B cell (primary cell): ENCODE data around the gene TYW1. TPM values are rescaled to one million over a fixed set of nuclear protein-coding genes. Genes with fewer than 3 reads are reported as not detected.
"Not testable (repeated sequence)": the region's sequence is repeated elsewhere in the genome, so short reads cannot be mapped to it uniquely, and the experiment has no call there.

Source experiments
- ATAC-seq: fragments of 200-7000 bp; cut with Tn5 transposase; one replicate; pipeline ENCODE4 v1.10.0; 2021; ENCODE audit warnings: low read depth, mild to moderate bottlenecking, moderate number of reproducible peaks, moderate library complexity
- CTCF ChIA-PET: fragments of 350-600 bp; sonication (Branson Sonifier 250); formaldehyde crosslinking; loops from one replicate; lab custom pipeline; 2021; ENCODE audit warnings: antibody characterized with exemption, inconsistent platforms; lab: Charles Lee
- POLR2A ChIA-PET: fragments of 350-600 bp; sonication (Branson Sonifier 250); formaldehyde crosslinking; loops from one replicate; lab custom pipeline; 2021; ENCODE audit warnings: antibody characterized with exemption; lab: Charles Lee
- DNase-seq: peaks from one replicate; pipeline ENCODE4 v3.0.0; 2013
- H2AFZ ChIP-seq: 2 replicates; pipeline ENCODE4 v1.6.1; 2012; ENCODE audit warnings: mild to moderate bottlenecking, low read depth, low read length; ENCODE audit not compliant: insufficient read depth, poor library complexity, severe bottlenecking
- H3K27ac ChIP-seq, 2 donors: 1 replicate in 1 of 2; 2 replicates in 1 of 2; pipeline ENCODE4 v1.5.1; 2012 to 2013; ENCODE audit warnings: low read length in 2 of 2, mild to moderate bottlenecking in 2 of 2, moderate library complexity in 1 of 2
- H3K27me3 ChIP-seq, 4 experiments: fragments of 200-600 bp in 1 of 4; sonication (generic) in 1 of 4; replicated peaks in 1 of 4; 1 replicate in 2 of 4; 2 replicates in 2 of 4; pipeline versions ENCODE4 v1.6.1 to v1.7.0; 2013 to 2016; ENCODE audit warnings: low read length in 3 of 4, mild to moderate bottlenecking in 2 of 4, mixed read lengths in 1 of 4, moderate library complexity in 1 of 4; ENCODE audit not compliant: insufficient read depth in 4 of 4, control insufficient read depth in 3 of 4; ENCODE audit errors: control extremely low read depth in 1 of 4
- H3K36me3 ChIP-seq, 2 experiments: replicated peaks in 1 of 2; 1 replicate in 1 of 2; 2 replicates in 1 of 2; pipeline versions ENCODE4 v1.6.1 to v1.7.1; 2013; ENCODE audit warnings: low read length in 1 of 2; ENCODE audit not compliant: insufficient read depth in 2 of 2, control insufficient read depth in 1 of 2; ENCODE audit errors: control extremely low read depth in 1 of 2, extremely low read depth in 1 of 2
- H3K4me1 ChIP-seq, 2 donors: fragments of 200-600 bp in 1 of 2; sonication (generic) in 1 of 2; 1 replicate in 1 of 2; 2 replicates in 1 of 2; pipeline versions ENCODE4 v1.5.1 to v1.6.1; 2013 to 2017; ENCODE audit warnings: low read length in 2 of 2; ENCODE audit not compliant: control insufficient read depth in 2 of 2, insufficient read depth in 2 of 2
- H3K4me2 ChIP-seq: replicated peaks from 2 replicates; pipeline ENCODE3; 2012; ENCODE audit warnings: mild to moderate bottlenecking, low read depth, low read length; ENCODE audit not compliant: poor library complexity, severe bottlenecking
- H3K4me3 ChIP-seq, 5 experiments: fragments of 200-600 bp in 1 of 5; sonication (generic) in 1 of 5; 1 replicate in 3 of 5; 2 replicates in 2 of 5; pipeline versions ENCODE4 v1.5.1 to v1.7.0; 2011 to 2016; ENCODE audit warnings: low read length in 4 of 5, mild to moderate bottlenecking in 4 of 5, low read depth in 2 of 5, control low read depth in 1 of 5, moderate library complexity in 1 of 5; ENCODE audit not compliant: insufficient read depth in 1 of 5; ENCODE audit errors: control extremely low read depth in 1 of 5, extremely low read depth in 1 of 5
- H3K79me2 ChIP-seq: fragments of 200-600 bp; sonication (generic); one replicate; pipeline ENCODE4 v1.6.0; 2016; ENCODE audit warnings: low read length; ENCODE audit not compliant: control insufficient read depth, insufficient read depth
- H3K9ac ChIP-seq: fragments of 200-600 bp; sonication (generic); 2 replicates; pipeline ENCODE4 v1.6.1; 2017; ENCODE audit warnings: mild to moderate bottlenecking, low read length, moderate library complexity
- H3K9me3 ChIP-seq, 3 donors: one replicate each; pipeline versions ENCODE4 v1.6.1 to v1.7.1; 2013; ENCODE audit warnings: low read length in 2 of 3; ENCODE audit not compliant: control insufficient read depth in 2 of 3, insufficient read depth in 1 of 3; ENCODE audit errors: control extremely low read depth in 1 of 3
- H4K20me1 ChIP-seq: 2 replicates; pipeline ENCODE4 v1.6.0; 2012; ENCODE audit warnings: mild to moderate bottlenecking, low read length; ENCODE audit not compliant: insufficient read depth, control insufficient read depth, poor library complexity, severe bottlenecking
- H3K27ac Mint-ChIP-seq: one replicate; pipeline ENCODE4 v1.8.0; 2021; ENCODE audit warnings: mixed read lengths
- H3K27me3 Mint-ChIP-seq: one replicate; pipeline ENCODE4 v1.8.0; 2021; ENCODE audit warnings: mixed read lengths
- H3K4me1 Mint-ChIP-seq: one replicate; pipeline ENCODE4 v1.8.0; 2021; ENCODE audit warnings: mixed read lengths
- H3K4me3 Mint-ChIP-seq: one replicate; pipeline ENCODE4 v1.8.0; 2021; ENCODE audit warnings: mixed read lengths
- H3K9me3 Mint-ChIP-seq: one replicate; pipeline ENCODE4 v1.8.0; 2022; ENCODE audit warnings: mixed read lengths; ENCODE audit not compliant: insufficient read depth
- EZH2 ChIP-seq: IDR thresholded peaks from 2 replicates; pipeline ENCODE4 v1.6.1; 2012; ENCODE audit warnings: borderline replicate concordance, low read depth, mild to moderate bottlenecking, moderate library complexity, low read length; ENCODE audit not compliant: insufficient read depth, poor library complexity, severe bottlenecking
- WGBS: methylation state at CpG from one replicate; pipeline ENCODE4 v1.1.5; 2013; ENCODE audit warnings: missing lambda C conversion rate; ENCODE audit not compliant: insufficient coverage; 5-methylcytosine and 5-hydroxymethylcytosine counted together
- intact Hi-C: fragments of 100-400 bp; cut with micrococcal nuclease; formaldehyde crosslinking; loops from one replicate; pipeline ENCODE4 v1.10.0; 2022
- polyA plus RNA-seq: library from polyadenylated mRNA; depleted of rRNA; stranded (reverse); fragments of >200 nt; gene quantifications from 2 replicates; pipeline ENCODE4 v1.2.3, GENCODE V29; 2012
- total RNA-seq, 2 donors: library from RNA; stranded (reverse); fragments of 120-200 nt in 1 of 2; gene quantifications; 1 replicate in 1 of 2; 2 replicates in 1 of 2; pipeline versions ENCODE4 v1.2.3 to v1.2.4, GENCODE V29; 2013 to 2022
- TF ChIP-seq, protein P1 (sequence below): fragments of 200-600 bp; IDR thresholded peaks from one replicate; pipeline ENCODE4 v1.8.0; 2022; ENCODE audit warnings: antibody characterized with exemption, mild to moderate bottlenecking

The TYW1 gene
- total and polyA plus RNA-seq, 2 donors (not counting 1 experiment from before 2014, with no cell fraction given), result 9.4 to 33.6 TPM

DNA sequence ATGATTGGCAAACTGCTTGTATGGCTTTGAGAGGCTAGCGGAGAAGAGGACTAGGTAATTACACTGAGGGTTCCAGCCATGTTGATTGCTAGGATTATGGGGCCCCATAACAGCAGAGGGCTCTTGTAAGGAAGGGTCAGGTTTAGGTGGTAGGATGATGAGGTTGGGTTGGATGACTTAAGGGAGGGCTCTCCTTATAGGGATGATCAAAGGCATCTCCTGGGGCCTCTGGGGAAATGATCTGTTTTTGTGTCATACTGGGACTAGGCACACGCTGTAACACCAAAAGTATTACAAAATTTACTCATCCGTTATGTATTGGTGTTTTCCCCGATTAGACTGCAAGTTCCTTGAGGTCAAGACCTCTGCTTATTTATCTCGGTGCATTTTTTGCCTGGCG lies 103.4 kb downstream of the TYW1 start:
- CTCF ChIA-PET, result not testable (repeated sequence)

DNA sequence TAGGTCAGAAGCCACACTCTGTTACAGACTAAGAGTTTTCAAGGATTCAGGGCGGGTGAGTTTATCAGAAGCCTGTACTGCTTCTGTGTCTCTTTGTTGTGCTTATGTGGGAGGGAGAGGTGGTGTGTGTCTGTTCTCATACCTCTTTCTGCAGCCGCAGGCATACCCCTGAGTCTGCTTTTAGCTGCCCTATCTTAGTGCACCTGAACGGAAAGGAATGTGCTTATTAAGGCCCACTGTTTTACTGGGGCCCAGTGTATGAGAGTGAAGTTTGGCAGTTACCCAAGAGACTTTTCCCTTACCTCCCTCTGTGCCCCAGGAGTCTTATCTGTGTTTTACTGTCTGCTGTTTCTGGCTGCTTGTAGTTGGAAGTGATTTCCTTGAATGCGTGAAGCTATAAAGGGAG lies 104.3 kb downstream of the TYW1 start:
- H3K36me3 ChIP-seq, result peaks cover 0 to 9% of the 10 kb centered on the region in 2 experiments
- H3K27ac ChIP-seq, result no peak overlapping the region
- WGBS, result 100% methylated on average over 3 of the region's 4 CpGs
- no peaks in the 10 kb centered on the region for H4K20me1 ChIP-seq
- H3K4me2 ChIP-seq, result no peak overlapping the region
- DNase-seq (no peak), ATAC-seq (no peak)
- CTCF ChIA-PET, result no interaction called here
- H3K9ac ChIP-seq, result no peak overlapping the region
- H3K79me2 ChIP-seq, result no peaks in the 10 kb centered on the region
- POLR2A ChIA-PET, result no interaction called here
- Mint-ChIP-seq H3K27me3 (no peaks in the 10 kb centered on the region), H3K27ac (no peak overlapping the region), H3K4me1 (no peaks in the 10 kb centered on the region), H3K4me3 (no peak overlapping the region), H3K9me3 (no peaks in the 10 kb centered on the region)
- no peak overlapping the region for H2AFZ ChIP-seq
- TF ChIP-seq, protein P1, sequence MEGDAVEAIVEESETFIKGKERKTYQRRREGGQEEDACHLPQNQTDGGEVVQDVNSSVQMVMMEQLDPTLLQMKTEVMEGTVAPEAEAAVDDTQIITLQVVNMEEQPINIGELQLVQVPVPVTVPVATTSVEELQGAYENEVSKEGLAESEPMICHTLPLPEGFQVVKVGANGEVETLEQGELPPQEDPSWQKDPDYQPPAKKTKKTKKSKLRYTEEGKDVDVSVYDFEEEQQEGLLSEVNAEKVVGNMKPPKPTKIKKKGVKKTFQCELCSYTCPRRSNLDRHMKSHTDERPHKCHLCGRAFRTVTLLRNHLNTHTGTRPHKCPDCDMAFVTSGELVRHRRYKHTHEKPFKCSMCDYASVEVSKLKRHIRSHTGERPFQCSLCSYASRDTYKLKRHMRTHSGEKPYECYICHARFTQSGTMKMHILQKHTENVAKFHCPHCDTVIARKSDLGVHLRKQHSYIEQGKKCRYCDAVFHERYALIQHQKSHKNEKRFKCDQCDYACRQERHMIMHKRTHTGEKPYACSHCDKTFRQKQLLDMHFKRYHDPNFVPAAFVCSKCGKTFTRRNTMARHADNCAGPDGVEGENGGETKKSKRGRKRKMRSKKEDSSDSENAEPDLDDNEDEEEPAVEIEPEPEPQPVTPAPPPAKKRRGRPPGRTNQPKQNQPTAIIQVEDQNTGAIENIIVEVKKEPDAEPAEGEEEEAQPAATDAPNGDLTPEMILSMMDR, result no peak
- no peak for TF ChIP-seq EZH2
- H3K27me3 ChIP-seq, result no peaks in the 10 kb centered on the region
- H3K4me3 ChIP-seq, result no peak overlapping the region
- intact Hi-C loops, result no loop called here
- no peaks in the 10 kb centered on the region for H3K9me3 ChIP-seq
- H3K4me1 ChIP-seq, result no peaks in the 10 kb centered on the region

More for the DNA sequence above, 103.4 kb downstream of the TYW1 start:
- H3K4me3 Mint-ChIP-seq, H3K36me3 ChIP-seq, H3K9me3 Mint-ChIP-seq, intact Hi-C loops, H2AFZ ChIP-seq, DNase-seq, H3K79me2 ChIP-seq, ATAC-seq, H3K9me3 ChIP-seq, H3K27me3 ChIP-seq, H3K4me2 ChIP-seq, H4K20me1 ChIP-seq, H3K27ac ChIP-seq, H3K4me3 ChIP-seq, H3K4me1 Mint-ChIP-seq, H3K27me3 Mint-ChIP-seq, H3K9ac ChIP-seq, POLR2A ChIA-PET, H3K27ac Mint-ChIP-seq, H3K4me1 ChIP-seq: not testable (repeated sequence)
- 100% methylated on average over 2 of the region's 6 CpGs for WGBS

DNA sequence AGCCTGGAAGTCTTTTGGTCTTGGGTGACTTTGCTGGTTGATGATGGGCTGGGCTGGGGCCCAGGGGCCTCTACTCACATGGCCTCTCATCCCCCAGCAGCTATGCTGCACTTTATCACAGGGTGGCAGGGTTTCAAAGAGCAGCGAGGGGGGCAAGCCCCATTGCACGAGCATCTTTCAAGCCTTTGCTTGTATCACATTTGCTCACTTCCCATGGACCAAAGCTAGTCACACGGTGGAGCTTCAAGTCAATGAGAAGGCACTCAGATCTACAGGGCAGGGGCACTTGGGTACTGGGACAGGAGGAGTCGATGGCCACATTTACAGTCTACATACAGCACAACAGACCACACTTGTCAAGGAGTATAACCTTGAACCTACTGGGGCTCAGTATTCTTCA lies 108.3 kb downstream of the TYW1 start:
- DNase-seq, H3K79me2 ChIP-seq, H3K27ac Mint-ChIP-seq, H3K9ac ChIP-seq, H2AFZ ChIP-seq, ATAC-seq, H3K9me3 Mint-ChIP-seq, H3K4me3 ChIP-seq, H3K27ac ChIP-seq, H3K27me3 Mint-ChIP-seq, POLR2A ChIA-PET, H3K27me3 ChIP-seq, H3K4me1 Mint-ChIP-seq, CTCF ChIA-PET, H3K4me2 ChIP-seq, H4K20me1 ChIP-seq, intact Hi-C loops, H3K9me3 ChIP-seq, H3K4me1 ChIP-seq, H3K4me3 Mint-ChIP-seq: not testable (repeated sequence)
- peaks cover 0 to 12% of the 10 kb centered on the region in 2 experiments for H3K36me3 ChIP-seq
- 100% methylated on average over 1 of the region's 4 CpGs for WGBS
